Body of pancreas (tissue), 4 donors: ENCODE results near the gene BASP1. TPM values are rescaled to one million over a fixed set of nuclear protein-coding genes. Genes with fewer than 3 reads are reported as not detected.

Source experiments
- ATAC-seq: fragments of 150-250 bp; one replicate; pipeline ENCODE4 v1.9.1; 2016
- DNase-seq, 4 donors: peaks; one replicate each; pipeline ENCODE4 v3.0.0-alpha.2; 2019
- H3K27ac ChIP-seq, 4 donors: fragments of 200-600 bp; sonication (generic); 1 replicate in 3 of 4; 2 replicates in 1 of 4; pipeline versions ENCODE4 v1.5.1 to v1.6.1; 2016 to 2019; ENCODE audit warnings: mild to moderate bottlenecking in 1 of 4, mixed read lengths in 1 of 4, moderate library complexity in 1 of 4
- H3K27me3 ChIP-seq, 2 donors: fragments of 200-600 bp; sonication (generic); one replicate each; pipeline ENCODE4 v1.6.0; 2016; ENCODE audit warnings: mild to moderate bottlenecking in 1 of 2
- H3K36me3 ChIP-seq, 2 donors: fragments of 200-600 bp; sonication (generic); replicated peaks in 1 of 2; 2 replicates each; pipeline ENCODE4 v1.5.1; 2016; ENCODE audit warnings: low read depth in 2 of 2; ENCODE audit not compliant: insufficient read depth in 1 of 2
- H3K4me1 ChIP-seq: fragments of 200-600 bp; sonication (generic); one replicate; pipeline ENCODE4 v1.6.0; 2016
- H3K4me3 ChIP-seq, 2 donors: fragments of 200-600 bp; sonication (generic); 1 replicate in 1 of 2; 2 replicates in 1 of 2; pipeline ENCODE4 v1.5.1; 2016 to 2019
- H3K9me3 ChIP-seq, 3 donors: fragments of 200-600 bp; sonication (generic); 1 replicate in 2 of 3; 2 replicates in 1 of 3; pipeline ENCODE4 v1.5.1; 2016
- POLR2A ChIP-seq, 3 donors: fragments of 450-650 bp; IDR thresholded peaks; one replicate each; pipeline ENCODE4 v1.6.1; 2016; ENCODE audit warnings: antibody characterized with exemption in 3 of 3, mild to moderate bottlenecking in 2 of 3
- WGBS, 2 donors: methylation state at CpG; one replicate each; pipeline ENCODE4 v1.1.5; 2017; 5-methylcytosine and 5-hydroxymethylcytosine counted together
- intact Hi-C: fragments of 100-400 bp; cut with DNase I; formaldehyde crosslinking; loops from one replicate; pipeline ENCODE4 v1.15.1; 2023
- total RNA-seq, 2 donors: library from RNA; depleted of rRNA; stranded (reverse); fragments of >200 nt; gene quantifications; one replicate each; pipeline ENCODE4 v1.1.0, GENCODE V29; 2016
- TF ChIP-seq, protein P1 (sequence below), 7 experiments: fragments of 450-650 bp in 4 of 7; fragments of 200-600 bp in 3 of 7; sonication (generic) in 3 of 7; IDR thresholded peaks; one replicate each; pipeline ENCODE4 v1.5.1; 2016 to 2019; ENCODE audit warnings: antibody characterized with exemption in 7 of 7

The BASP1 gene
- total RNA-seq, 2 donors from 2014 or later, result 4.0 to 4.7 TPM

DNA sequence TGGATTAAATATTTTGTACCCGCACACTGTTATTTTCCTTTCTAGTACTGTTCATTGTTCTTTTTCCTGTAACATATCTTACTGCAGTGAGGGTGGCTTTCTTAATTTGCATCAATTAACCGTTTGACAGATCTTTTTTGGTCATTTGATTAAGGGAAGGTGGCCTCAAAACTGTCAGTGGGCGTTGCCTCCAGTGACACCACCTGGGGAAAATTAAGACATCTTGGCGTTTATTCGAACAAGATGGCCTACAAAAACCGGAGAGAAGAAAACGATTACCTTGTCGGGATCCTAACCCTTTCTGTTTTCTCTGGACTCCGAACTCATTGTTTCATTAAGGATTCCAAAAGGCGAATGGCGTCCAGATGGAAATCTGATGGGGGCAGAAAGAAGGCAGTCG is 2.0 kb downstream of the BASP1 start:
- peaks cover 0 to 14% of the 10 kb centered on the region in 2 donors for H3K27me3 ChIP-seq
- H3K4me1 ChIP-seq, result peaks cover 25% of the 10 kb centered on the region
- ATAC-seq, result no peak
- intact Hi-C loops, result loop anchor here (5.0 kb wide), 1 partner anchor 1088 kb away; no protein-coding TSS in a partner anchor
- no peaks in the 10 kb centered on the region for H3K9me3 ChIP-seq
- H3K4me3 ChIP-seq, result no peak overlapping the region
- no peak for DNase-seq
- WGBS, 2 donors, result 77 to 78% methylated on average over 12 of the region's 12 CpGs
- no peak overlapping the region for H3K27ac ChIP-seq
- TF ChIP-seq, protein P1, sequence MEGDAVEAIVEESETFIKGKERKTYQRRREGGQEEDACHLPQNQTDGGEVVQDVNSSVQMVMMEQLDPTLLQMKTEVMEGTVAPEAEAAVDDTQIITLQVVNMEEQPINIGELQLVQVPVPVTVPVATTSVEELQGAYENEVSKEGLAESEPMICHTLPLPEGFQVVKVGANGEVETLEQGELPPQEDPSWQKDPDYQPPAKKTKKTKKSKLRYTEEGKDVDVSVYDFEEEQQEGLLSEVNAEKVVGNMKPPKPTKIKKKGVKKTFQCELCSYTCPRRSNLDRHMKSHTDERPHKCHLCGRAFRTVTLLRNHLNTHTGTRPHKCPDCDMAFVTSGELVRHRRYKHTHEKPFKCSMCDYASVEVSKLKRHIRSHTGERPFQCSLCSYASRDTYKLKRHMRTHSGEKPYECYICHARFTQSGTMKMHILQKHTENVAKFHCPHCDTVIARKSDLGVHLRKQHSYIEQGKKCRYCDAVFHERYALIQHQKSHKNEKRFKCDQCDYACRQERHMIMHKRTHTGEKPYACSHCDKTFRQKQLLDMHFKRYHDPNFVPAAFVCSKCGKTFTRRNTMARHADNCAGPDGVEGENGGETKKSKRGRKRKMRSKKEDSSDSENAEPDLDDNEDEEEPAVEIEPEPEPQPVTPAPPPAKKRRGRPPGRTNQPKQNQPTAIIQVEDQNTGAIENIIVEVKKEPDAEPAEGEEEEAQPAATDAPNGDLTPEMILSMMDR (IDR thresholded peaks at IDR 0.05), result no peak
- TF ChIP-seq POLR2A (IDR thresholded peaks at IDR 0.05), result no peak
- H3K36me3 ChIP-seq, result no peaks in the 10 kb centered on the region

DNA sequence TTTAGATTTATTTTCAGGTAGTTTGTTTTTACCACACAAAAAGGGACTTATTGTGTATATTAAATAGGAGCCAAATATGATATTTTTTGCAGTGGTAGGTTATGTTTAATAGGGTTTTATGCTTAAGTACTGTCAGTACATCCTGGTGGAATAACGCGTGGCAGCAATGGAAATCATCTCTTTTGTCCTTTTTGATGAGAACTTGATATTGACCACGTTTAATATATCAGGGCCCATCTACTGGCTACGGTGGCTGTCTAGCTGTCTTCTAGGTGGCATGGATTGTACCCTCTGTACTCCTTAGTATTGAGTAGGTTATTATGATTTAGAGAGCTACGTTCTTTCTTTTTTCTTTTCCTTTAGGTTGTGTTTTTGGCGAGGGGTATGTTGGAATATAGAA is 2.6 kb downstream of the BASP1 start:
- H3K36me3 ChIP-seq, result no peaks in the 10 kb centered on the region
- H3K4me3 ChIP-seq, result no peak overlapping the region
- H3K9me3 ChIP-seq, result no peaks in the 10 kb centered on the region
- intact Hi-C loops, result loop anchor here (5.0 kb wide), 1 partner anchor 1087 kb away; no protein-coding TSS in a partner anchor
- ATAC-seq (no peak), DNase-seq (no peak)
- TF ChIP-seq, protein P1 (IDR thresholded peaks at IDR 0.05), result no peak
- TF ChIP-seq POLR2A (IDR thresholded peaks at IDR 0.05), result no peak
- WGBS, 2 donors, result 79 to 80% methylated on average over 6 of the region's 6 CpGs
- peaks cover 0 to 14% of the 10 kb centered on the region in 2 donors for H3K27me3 ChIP-seq
- H3K4me1 ChIP-seq, result peaks cover 25% of the 10 kb centered on the region
- no peak overlapping the region for H3K27ac ChIP-seq

DNA sequence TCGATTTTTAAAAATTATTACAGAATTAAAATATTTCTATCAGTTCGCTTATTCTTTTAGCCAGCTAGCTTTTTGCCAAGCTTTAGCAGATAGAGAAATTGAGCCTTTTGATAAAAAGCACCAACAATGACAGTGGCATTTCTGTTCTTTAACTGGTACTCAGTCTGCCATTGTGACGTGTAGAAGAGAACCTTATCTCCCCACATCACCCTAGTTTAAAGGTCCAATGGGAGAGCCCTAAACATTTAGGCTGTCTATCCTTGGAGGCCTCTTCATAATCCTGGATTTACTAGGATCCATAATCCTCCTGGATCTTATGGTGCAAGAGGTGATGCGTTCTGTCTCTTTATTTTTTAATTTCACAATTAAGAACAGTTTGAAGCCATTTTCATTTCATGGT is 3.0 kb downstream of the BASP1 start:
- intact Hi-C loops, result no loop called here

DNA sequence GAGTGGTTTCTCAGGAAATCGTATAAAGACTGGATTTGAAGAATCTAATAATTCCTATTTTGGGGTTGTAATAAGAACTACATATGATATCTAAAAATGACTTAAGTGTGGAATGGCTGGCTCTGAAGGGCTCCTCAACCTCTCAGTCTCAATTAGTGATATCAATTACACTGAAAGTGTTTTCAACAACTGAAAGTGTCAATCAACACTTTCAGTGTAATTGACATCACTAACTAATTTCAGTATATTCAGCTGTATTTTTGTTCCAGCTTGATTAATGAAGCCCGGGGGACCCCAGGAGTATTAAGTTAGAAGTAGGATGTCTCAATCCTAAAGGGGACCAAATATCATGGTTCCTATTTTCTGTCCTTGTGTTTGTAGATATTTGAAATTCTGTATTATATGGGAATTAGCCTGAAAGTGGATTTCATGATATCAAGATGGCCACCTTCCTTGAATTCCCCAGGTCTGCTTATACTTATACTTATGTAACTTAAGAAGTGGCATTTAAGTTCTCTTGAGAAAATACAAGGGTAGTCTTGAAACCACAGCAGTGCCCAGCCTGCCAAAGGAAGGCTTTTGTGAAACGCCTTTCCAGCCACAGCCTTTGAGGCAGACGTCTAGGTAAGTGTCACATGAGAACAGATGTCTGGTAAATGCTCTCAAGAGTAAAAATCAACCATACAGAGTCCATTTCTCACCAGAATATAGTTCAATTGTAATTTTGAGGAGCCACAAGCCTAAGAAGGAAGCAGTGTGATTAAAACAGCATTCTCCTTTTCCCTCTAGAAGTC is 4.6 kb downstream of the BASP1 start:
- no peak overlapping the region for H3K4me3 ChIP-seq
- no peak overlapping the region for H3K27ac ChIP-seq
- 53 to 66% methylated on average over 4 of the region's 4 CpGs for WGBS, 2 donors
- DNase-seq (no peak), ATAC-seq (no peak)
- intact Hi-C loops, result no loop called here
- peaks cover 13% of the 10 kb centered on the region for H3K4me1 ChIP-seq
- H3K27me3 ChIP-seq, result peaks cover 0 to 9% of the 10 kb centered on the region in 2 donors
- H3K9me3 ChIP-seq, result no peaks in the 10 kb centered on the region
- TF ChIP-seq, protein P1 (IDR thresholded peaks at IDR 0.05), result no peak
- TF ChIP-seq POLR2A (IDR thresholded peaks at IDR 0.05), result no peak
- no peaks in the 10 kb centered on the region for H3K36me3 ChIP-seq

More for the DNA sequence above, 3.0 kb downstream of the BASP1 start:
- no peaks in the 10 kb centered on the region for H3K9me3 ChIP-seq
- peaks cover 25% of the 10 kb centered on the region for H3K4me1 ChIP-seq
- no peak for DNase-seq
- TF ChIP-seq, protein P1 (IDR thresholded peaks at IDR 0.05), result no peak
- TF ChIP-seq POLR2A (IDR thresholded peaks at IDR 0.05), result no peak
- WGBS, 2 donors, result 67 to 73% methylated on average over 4 of the region's 4 CpGs
- no peak overlapping the region for H3K27ac ChIP-seq
- H3K36me3 ChIP-seq, result no peaks in the 10 kb centered on the region
- H3K4me3 ChIP-seq, result no peak overlapping the region
- H3K27me3 ChIP-seq, result peaks cover 0 to 14% of the 10 kb centered on the region in 2 donors
- no peak for ATAC-seq
